HG03103 (cell line): Measurements from ENCODE around the gene DGKD.
A peak's percentile ranks its signal among the peaks of the same experiment; 100 is the strongest.

Source experiments
- ATAC-seq: cut with Tn5 transposase; IDR thresholded peaks from one replicate; pipeline ENCODE4 v1.9.1; 2021; ENCODE audit warnings: low read depth; ENCODE audit not compliant: unreplicated experiment

The DGKD gene

GRCh38 chr2:233338046-233338445 lies 16.2 kb upstream of the DGKD start:
- ATAC-seq = no peak

DNA sequence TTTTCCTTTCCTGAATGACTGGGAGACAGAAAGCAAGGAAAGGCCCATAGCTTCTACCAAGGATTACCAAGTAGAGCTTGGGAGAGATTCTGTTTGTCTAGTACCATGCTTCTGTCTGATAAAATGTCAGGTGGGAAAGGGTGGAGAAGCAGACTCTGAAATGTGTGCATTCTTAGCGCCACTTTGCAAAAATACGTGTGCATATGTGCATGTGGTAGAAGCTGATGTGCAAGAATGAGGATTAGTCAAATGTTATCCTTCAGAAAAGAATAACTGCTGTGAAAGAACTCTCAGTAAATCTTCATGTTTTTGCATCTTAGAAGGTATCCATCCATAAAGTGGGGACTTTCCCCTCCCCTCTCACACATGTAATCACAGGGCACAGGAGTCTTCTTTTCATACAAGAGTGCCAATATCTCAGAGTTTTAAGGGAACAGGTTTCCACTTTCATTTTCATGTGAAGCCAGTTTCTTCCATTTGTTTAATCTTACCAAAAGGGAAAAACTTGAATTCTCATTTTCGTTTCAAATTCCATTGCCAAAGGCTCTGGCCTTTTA lies 15.4 kb upstream of the DGKD start:
- no peak for ATAC-seq

DNA sequence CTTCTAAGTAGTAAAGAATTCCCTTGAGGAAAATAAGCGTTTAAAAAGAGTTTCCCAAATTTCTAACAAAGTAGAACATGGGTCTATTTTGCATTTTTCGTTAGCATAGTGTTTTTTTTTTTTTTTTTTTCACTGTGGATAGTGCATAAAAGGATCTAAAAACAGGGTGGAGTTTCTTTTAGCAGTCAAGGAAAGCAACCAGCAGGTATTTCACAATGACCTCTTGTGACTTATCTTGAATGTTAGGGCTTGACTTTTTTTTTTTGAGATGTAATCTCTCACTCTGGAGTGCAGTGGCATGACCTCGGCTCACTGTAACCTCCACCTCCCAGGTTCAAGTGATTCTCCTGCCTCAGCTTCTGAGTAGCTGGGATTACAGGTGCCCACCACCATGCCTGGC lies 14.9 kb upstream of the DGKD start:
- no peak for ATAC-seq

DNA sequence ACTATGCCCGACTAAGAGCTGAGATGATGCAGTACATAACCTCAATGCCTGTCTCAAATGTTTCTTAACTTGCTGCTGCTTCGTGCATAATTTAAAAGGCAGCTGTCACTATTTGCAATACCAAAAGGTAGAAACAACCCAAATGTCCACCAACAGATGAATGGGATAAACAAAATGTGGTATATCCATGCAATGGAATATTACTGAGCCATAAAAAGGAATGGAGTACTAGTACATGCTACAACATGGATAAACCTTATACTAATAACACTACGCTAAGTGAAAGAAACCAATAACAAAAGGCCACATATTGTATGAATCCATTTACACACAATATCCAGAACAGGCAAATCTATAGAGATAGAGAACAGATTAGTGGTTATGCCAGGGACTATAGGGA lies 13.0 kb upstream of the DGKD start:
- ATAC-seq = no peak

DNA sequence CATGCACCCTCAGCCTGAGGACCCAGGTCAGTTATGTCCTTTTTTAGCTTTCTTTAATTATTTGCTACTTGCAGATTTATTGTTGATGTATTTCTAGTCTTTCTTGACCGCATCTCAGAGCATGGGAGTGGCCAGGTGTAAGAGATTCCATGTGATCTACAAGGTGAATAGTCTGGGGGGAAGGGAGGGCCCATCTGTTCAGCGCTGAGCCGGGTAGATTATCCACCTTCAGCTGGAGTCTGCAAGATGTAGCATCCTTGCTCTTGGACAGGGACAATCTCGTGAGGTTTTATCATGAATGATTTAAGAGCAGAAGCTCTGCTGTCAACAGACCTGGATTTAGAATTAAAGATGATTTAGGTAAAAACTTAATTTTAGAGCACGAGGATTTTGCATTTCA lies 12.0 kb upstream of the DGKD start:
- no peak for ATAC-seq

DNA sequence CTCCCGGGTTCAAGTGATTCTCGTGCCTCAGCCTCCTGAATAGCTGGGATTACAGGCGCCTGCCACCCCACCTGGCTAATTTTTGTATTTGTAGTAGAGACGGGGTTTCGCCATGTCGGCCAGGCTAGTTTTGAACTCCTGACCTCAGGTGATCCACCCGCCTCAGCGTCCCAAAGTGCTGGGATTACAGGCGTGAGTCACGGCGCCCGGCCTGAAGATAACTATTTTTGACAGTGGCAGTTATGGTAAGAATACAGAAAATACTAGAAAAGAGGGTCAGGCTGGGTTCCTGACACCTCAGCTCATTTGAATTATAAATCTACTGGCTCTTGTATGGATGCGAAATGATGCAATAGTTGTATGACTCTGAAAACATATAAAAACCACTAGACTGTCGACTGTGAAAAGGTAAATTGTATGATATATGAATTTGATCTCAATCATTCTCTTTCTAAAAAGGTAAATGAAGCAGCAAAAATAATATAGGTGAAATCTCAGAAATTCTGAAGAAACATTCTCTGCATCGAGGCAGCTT lies 11.1 kb upstream of the DGKD start:
- no peak for ATAC-seq

DNA sequence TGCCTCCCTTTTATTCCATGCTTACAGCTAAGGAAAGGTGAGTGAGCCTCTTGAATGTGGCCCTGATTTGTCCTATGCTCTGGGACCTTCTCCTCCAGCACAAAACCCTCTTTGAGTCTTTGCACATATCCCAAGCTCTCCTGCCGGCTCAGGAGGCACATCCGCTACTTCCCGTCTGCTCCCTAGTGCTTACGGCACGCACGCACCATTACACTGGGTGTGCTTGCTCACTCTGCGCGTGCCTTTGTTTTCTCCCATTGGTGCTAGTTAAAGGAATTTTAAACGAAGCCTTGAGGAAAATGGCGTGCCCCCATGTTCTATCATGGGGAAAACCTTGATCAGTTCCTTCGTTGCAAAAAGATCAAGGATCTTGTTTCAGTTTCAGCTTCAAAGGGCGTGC lies 7.9 kb upstream of the DGKD start:
- ATAC-seq = no peak

DNA sequence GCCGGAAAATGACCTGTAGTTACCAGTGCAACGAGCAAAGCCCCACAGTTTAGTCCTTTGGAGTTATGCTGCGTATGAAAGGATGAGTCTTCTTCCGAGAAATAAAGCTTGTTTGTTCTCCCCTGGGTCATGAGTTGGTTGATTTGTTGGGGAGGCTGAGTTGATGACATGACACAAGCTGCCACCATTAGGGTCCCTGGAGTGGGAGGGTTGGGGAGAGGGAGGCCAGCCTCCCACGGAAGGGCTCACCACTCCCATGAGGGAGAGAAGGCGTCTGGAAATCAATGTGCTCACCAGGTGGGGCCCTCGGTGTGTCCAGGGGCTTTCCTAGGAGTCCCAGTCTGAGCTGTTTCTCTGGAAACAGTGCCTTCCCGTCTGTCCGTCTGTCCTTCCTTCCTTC lies 7.4 kb upstream of the DGKD start:
- no peak for ATAC-seq

DNA sequence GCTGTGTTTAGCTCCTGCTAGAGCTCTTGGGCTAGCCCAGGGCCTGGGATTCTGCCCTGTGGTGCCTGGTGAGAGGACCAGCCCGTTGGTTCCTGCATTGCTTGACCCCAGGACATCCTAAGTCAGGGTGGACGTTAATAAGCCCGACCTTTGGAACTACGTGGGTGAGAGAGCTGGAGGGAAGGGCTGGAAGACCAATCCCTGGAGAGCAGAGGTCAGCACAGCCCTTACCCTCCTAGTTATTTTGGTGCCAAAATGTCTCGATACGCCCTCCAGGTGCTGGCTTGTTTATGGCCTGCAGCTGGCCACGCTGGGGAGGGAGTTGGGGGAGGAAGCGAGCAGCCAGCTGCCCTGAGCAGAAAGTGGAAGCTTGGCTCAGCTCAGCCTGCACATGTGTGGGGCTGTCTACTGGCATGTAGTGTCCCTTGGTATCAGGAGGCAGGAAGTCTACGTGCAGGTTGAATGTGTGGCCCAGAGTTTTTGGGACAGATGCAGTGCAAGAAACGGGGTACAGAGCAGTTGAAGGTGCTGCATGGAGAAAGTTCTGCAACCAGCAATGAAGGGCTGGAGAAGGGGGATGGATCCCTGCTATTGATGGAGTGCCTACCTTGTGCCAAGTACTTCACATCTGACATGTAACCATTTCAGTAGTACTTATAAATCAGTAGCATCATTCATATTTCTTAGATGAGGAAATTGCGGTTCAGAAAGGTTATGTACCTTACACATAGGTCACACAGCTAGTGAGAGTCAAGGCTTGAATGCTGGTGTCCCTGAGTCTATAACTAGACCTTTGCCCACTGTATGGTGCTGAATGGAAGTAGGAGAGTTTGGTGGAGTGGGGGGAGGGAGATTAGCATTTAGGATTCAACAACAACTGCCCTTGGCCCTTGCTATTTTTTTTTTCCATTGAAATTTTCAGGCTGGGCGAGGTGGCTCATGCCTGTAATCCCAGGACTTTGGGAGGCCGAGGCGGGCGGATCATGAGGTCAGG lies 5.0 kb upstream of the DGKD start:
- no peak for ATAC-seq

- no peak for ATAC-seq
Observed at GRCh38 chr2:233350708-233351107, 3.6 kb upstream of the DGKD start.

- ATAC-seq = no peak
Observed at GRCh38 chr2:233351423-233351822, 2.9 kb upstream of the DGKD start.

DNA sequence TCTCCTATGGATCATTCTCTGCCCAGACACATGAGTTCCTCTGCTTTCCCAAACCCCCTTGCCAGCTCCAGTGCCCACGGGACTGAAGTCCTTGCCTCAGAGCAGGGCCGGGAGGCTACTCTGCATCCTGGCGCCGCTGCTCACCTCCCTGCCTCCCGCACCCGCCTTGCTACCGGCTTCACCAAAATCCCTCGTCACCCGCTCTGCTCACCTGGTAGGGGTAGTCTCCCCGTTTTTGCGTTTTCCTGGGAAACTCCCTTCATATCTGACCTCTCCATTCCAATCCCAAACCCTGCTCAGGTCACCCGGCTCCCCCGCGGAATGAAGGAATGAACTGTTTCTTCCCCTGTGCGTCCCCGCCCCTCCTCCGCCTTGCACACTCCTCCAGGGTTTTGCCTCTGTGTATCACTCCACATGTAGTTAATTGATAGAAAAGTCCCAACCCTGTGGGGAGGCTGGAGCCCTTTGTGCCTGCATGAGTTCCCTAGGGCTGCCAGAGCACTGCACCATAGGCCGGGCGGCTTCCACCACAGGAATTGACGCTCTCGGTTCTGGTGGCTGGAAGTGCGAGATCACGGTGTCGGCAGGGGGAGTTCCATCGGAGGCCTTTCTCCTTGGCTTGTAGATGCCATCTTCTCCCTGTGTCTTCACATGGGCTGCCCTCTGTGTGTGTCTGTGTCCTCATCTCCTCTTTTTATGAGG lies 2.0 kb upstream of the DGKD start:
- no peak for ATAC-seq

- ATAC-seq = no peak
Observed at GRCh38 chr2:233353101-233353768, 1.1 kb upstream of the DGKD start.

DNA sequence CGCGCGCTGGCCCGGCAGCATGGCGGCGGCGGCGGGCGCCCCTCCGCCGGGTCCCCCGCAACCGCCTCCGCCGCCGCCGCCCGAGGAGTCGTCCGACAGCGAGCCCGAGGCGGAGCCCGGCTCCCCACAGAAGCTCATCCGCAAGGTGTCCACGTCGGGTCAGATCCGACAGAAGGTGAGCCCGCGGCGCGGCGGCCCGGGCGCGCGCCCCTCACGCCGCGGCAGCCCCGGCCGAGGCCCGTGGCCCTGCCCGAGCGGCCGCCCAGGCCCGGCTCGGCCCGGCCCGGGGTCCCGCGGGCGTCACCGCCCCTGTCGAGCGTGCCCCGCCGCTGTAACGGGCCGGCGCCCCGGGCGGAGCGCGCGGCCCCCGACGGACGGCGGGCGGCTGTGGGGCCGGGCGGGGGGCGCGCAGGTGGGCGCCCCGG lies 218 bp downstream of the DGKD start:
- peak; percentile 9 for ATAC-seq

- no peak for ATAC-seq
Observed at GRCh38 chr2:233354971-233355574, 779 bp downstream of the DGKD start.

DNA sequence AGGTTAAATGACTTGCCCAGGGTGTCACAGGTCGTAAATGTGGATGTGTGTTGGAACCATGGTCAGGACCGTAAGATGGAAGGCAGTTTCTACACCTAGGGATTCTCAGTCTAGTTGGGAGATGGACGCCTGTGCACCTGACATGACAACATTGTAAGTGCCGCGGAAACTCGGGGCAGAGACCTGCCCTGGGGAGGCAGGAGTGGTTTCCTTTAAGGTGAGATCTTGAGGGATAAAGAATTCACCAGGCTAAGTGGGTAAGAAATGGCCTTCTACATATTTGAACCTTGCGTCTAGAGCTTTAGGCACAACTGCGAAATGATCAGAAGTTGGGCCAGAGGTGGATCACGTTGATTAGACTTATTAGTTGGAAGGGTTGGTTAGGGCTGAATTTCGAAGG lies 1.6 kb downstream of the DGKD start:
- ATAC-seq = no peak

DNA sequence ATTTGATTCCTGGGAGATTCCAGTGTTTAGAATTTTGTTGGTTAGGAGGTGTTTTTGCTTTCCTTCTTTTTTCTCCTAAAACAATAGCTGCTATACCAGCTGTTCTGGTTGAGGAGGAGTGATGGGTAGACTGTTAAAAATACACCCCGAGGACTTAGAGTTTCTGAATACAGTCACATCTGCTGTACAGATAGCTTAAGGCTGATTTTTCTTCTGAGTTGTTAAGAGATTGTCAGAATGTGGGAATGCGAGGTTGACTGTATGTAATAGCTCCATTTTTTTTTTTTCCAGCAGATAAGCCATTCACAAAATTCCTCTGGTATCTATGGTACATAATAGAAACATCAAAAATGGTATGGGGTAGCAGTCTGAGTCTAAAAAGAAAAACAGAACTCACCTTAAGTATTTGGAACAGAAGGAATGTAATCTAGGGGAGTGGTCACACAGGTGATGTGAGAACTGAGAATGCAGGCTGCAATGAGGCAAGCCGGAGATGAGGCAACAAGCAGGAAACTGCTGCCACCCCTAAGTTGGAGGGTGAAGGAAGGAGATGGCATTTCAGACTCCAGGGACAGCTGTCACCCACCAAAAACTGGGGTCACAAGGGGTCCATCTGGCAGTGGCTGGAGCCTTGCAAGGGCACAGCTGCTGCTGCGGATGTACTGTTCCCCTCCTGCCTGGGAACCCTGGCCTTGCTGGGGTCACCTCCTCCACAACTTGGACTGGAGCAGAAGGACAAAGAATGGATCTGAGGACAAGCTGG lies 2.4 kb downstream of the DGKD start:
- ATAC-seq = no peak

GRCh38 chr2:233358335-233358734 lies 4.0 kb downstream of the DGKD start:
- ATAC-seq = no peak

DNA sequence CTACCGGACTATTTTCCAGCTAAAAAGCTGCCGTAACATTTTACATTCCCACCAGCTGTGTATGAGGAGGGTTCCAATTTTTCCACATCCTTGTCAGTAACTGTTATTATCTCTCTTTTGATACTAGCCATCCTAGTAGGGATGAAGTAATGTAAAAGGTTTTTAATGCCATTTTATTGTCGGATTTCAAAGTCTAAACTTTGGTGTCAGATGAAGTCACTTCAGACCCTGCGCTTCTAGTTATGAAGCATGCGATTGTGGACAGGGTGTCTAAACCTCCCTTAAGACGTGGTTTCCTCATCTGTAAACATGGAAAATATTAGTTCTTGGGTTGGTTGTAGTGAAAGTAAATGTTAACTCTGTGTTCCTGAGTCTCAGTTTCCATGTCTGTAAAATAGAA lies 4.7 kb downstream of the DGKD start:
- no peak for ATAC-seq

DNA sequence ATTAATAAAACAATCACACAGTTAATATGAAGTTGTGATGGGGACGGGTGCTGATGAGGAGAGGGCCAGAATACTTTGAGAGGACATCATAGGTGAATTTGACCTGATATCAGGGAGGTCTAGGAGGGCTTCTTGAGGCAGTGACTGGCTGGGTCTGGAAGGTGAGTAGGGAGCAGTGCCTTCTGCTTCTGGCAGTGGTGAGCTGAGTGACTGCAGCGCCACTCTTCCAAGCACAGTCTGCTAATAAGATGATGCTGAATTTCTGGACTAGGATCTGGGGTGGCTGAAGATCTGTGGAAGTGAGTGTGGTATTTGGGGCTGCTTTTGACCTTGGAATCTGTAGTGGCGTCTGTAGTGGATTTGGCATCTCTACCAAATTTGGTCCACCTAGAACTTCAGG lies 5.5 kb downstream of the DGKD start:
- ATAC-seq = no peak
